ENCODE data around the gene FBXL7.
"Not testable (repeated sequence)": the region's sequence is repeated elsewhere in the genome, so short reads cannot be mapped to it uniquely, and the experiment has no call there.

The FBXL7 gene

DNA sequence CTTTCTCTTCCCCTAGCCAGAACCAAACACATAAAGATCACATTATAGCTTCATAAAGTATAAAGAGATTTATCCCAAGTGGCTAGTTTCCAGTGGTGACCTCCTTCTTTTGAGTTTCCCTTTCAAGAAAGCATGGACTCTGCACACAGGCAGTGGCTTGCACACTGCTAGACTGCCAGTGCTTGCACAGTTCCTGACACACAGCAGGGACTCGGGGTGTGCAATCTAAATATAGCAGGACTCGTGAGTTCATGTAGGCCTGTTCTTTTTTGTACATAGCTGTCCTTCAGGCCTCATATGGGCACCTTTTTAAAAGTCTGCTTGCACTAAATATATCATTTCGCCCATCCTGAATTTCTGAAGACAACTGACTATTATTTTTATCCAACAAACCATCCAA, 308.6 kb downstream of the FBXL7 start:
- DNase-seq (ENCODE audit: low read depth), result no peak

GRCh38 chr5:15819617-15820016, 319.6 kb downstream of the FBXL7 start:
- no peak for DNase-seq (ENCODE audit: low read depth)

DNA sequence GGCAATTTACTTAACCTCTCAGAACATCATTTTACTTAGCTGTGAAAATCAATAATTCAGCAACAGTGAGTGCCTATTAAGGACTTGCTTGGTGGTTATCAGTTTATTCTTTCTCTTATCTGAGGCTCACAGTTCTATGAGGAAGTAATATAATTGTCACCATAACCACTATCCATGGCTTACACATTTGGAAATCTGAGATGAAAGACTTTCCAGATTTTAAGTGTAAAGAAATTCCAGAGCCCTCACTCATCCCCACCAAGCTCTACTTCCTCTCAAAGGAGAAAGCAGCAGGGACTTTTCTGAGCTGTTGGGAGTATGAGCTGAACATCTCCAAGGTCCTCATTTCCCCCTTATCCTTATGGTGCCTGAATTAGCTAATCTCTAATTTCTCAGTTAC, 321.5 kb downstream of the FBXL7 start:
- no peak for DNase-seq (ENCODE audit: low read depth)

GRCh38 chr5:15823398-15823797, 323.4 kb downstream of the FBXL7 start:
- DNase-seq (ENCODE audit: low read depth), result no peak

DNA sequence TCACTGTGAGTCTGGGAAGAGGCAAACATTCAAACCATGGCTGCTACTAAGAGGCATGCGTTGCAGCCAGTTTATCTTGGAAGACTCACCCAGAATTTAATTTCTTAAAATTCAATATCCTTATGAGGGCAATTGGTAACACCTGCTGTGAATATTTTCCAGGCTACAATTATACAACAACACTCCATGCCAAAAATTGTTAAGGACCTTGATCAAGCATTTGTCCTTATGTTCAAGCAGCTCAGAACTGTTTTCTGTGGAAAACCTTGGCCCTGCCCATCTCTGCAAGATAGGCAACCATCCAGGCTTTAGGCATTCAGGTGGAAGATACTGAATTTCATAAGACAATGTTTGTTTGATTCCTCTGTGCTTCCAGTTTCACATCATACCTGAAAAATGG, 327.8 kb downstream of the FBXL7 start:
- no peak for DNase-seq (ENCODE audit: low read depth)

DNA sequence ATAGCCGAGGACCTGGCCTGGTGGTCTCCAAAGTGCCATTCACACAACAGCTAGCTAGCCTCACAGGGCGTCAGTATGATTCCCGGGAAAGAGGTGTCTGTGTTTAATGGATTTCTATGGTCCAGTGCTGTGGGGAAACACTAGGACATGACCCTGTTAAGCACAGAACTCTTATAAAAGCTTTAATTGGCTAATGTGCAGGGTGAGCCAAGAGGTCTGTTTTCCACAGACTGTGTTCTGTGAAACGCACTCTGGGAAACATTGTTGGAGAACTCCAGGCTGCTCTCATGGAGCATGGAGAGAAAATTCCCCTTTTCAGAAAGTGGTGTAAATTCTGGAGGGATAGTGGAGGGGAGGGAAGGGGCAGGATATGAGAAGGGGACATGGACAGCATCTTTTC, 331.4 kb downstream of the FBXL7 start:
- DNase-seq (ENCODE audit: low read depth), result no peak

DNA sequence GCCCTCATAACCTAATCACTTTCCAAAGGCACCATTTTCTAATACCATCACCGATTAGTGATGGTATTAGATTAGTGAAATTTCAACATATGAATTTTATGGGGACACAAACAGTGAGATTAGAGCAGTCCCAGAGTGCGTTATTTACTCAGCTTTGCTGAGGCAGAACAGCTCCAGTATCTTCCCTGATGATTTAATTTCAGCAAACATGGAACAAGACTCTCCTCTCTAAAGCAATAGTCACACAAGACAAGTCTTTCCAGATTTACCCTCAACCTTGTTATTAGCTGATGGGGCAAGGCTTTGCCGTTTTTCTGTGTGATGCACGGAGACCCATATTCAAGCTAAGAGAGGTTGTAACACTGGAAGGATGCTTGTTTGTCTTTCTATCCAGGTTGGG, 333.4 kb downstream of the FBXL7 start:
- no peak for DNase-seq (ENCODE audit: low read depth)

DNA sequence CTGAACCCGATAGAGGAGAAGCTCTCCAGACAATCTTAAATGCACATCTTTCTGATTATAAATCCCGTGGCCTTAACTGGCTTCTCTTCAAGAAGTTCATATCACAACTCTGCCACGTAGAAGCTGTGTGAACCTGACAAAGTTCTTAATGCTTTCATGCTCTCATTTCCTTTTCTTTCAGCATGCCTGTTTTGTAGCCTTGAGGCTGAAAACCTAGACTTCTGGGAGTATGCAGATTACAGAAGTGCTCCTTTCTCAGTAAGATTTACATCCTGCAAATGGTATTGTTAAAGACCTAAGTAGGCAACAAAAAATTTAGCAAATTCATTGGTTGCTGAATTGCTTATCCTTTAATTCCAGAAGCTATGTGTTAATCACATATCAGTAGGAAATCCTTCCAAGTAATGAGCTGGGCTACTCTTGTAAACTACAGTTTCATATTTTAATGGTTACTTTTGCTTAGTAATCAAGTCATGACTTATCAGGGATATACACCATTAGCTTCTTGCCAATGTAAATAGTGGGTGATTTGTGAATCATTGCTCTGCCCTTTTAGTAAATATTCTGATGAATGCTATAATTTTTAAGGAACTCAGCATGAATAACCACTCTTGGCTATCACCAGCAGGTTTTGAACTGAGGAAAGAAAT, 334.7 kb downstream of the FBXL7 start:
- DNase-seq (ENCODE audit: low read depth), result no peak

- no peak for DNase-seq (ENCODE audit: low read depth)
Measured at GRCh38 chr5:15835514-15835913, 335.5 kb downstream of the FBXL7 start.

GRCh38 chr5:15837551-15838289, 337.7 kb downstream of the FBXL7 start:
- DNase-seq (ENCODE audit: low read depth), result no peak

DNA sequence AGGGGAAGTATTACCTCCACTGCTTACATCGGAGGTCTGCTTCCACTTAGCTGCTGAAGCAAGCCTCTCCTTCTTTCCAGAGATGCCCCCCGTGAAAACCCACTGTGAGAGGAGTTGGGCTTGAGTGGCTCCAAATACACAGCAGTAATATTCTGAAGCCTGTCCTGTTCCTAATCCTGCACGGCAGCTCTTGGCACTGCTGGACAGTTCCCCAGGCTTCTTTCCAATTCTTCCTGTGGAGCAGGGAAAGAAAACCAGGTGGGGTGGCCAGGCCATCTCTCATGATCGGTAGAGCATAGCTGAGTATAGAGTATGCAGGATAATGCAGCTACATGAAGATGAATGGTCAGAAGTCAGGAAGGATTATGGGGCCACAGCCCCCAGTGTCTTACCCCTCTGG, 344.3 kb downstream of the FBXL7 start:
- no peak for DNase-seq (ENCODE audit: low read depth)

- DNase-seq (ENCODE audit: low read depth), result no peak
Measured at GRCh38 chr5:15844871-15845270, 344.9 kb downstream of the FBXL7 start.

DNA sequence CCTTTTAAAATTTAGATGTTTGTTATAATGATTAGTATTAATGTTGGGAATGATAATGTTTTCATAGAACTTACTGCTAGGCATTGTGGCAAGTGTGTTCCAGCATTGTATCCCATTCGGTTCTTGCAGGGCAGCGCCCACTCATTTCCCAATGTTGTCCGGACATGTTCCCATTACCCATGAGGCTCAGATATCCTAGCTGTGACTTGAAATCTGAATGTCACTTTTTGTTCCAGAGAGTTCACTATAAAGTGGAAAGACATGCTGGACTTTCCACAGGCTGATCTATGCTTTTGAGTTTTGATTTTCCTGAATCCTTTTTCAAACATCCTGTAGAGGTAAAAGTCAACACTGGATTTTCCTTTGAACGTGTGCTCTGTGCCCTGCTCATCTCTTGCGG, 350.6 kb downstream of the FBXL7 start:
- no peak for DNase-seq (ENCODE audit: low read depth)

DNA sequence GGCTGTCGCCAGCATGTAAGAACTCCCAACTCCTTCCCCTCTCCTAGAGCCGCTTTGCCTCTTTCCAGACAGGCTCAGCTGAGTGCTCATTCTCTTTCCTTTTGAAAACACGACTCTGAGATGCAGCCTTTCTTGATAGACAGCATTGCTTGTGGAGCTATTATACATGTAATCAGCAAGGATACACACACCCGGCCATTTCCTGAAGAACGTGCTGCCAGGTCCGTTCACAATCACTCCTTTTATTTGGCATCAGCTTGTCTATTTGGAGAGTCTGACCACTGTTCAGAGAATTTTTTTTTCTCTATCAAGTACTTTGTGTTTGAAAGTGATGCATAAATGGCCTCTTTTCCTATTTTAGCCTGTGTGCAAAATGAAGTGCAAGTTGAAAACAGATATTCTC, 351.0 kb downstream of the FBXL7 start:
- DNase-seq (ENCODE audit: low read depth), result no peak

DNA sequence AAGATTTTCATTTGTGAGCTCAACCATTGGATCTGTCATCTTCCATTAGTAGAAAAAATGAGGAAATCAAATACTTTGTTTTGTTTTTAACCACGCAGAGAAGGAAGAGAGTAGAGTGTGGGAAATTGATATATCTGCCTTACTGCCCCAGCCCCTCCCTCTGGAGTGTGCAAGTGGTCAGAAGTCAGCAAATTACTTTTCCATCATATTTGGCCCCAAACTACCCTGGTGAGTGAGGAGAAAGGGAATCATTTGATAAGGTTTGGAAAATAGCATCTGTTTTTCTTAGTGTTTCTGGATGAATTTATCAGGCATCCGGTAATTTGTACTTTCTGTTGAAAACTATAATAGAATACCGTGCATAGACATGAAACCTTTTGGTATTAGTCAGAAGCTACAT, 352.2 kb downstream of the FBXL7 start:
- no peak for DNase-seq (ENCODE audit: low read depth)

GRCh38 chr5:15852949-15853348, 353.0 kb downstream of the FBXL7 start:
- DNase-seq (ENCODE audit: low read depth), result no peak

DNA sequence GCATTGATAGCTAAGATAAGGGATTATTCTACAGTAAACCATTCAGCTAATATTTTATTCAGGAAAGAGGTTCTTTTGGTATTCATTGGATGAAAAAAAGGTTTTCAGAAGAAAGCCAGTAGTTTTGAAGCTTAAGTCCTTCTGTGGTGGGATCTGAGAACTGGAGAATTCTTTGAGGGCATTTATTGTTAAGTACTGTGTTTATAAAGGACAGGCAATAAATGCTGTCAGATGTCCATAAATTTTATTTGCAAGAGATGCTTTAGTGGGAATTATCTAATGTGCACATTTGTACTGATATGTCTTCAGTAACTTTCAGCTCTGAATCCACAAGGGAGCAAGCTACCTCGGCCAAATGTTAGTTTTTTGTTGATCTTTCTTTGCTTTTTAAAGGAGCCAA, 358.3 kb downstream of the FBXL7 start:
- no peak for DNase-seq (ENCODE audit: low read depth)

DNA sequence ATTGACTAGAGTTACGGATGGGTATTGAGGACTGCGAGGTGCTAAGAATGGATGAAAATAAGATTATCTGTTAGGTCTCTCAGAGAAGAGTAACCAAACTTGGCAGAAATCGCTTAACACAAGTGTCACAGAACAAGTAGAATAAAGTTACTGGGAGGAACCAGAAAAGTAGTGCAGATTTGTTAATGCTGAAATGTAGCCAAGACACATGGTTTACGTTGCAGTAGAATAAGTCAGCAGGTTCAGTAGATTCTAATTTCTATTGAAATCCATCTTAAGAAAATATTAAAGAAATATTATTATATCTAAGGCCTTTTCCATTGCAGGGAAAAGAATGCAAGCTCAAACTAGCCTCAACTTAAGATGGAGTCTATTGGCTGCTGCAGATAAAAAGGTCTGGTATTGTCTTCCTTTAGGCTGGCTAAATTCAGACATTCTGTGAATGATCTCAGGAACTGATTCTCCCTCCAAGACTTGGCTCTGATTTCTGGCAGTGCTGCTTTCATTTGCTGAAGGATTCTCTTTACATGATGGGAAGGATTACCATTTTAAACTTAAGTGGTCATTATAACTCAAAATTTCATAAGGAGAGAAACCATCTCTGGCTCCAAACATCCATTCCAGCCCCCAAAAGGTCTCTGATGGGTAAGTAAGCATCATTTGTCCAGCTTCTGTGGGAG, 364.7 kb downstream of the FBXL7 start:
- no peak for DNase-seq (ENCODE audit: low read depth)

DNA sequence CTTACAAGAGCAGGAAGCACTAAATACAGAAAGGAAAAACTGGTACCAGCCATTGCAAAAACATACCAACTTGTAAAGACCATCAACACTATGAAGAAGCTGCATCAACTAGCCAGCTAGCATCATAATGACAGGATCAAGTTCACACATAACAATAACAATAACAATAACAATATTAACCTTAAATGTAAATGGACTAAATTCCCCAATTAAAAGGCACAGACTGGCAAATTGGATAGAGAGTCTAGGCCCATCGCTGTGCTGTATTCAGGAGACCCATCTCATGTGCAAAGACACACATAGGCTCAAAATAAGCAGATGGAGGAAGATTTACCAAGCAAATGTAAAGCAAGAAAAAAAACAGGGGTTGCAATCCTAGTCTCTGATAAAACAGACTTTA, 372.3 kb downstream of the FBXL7 start:
- DNase-seq (ENCODE audit: low read depth), result not testable (repeated sequence)

- DNase-seq (ENCODE audit: low read depth), result no peak
Measured at GRCh38 chr5:15877914-15878313, 377.9 kb downstream of the FBXL7 start.

DNA sequence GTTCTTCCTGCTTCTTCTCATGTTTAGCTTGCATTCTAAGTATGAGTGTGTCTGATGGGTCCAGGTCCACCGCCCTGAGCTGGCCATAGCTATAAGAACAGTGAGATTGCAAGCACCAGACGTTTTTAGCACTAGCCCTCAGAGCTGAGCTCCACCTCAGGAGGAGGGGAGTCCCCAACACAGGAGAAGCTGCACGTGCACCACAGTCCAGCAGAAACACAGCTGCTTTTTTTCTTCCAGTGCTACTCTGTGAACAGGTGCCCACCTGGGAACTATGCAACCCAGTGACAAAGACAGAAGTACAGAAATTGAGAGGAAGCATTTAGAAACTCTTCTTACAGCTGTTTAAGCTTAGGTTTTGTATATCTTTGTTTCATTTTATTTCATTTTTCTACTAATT, 380.2 kb downstream of the FBXL7 start:
- no peak for DNase-seq (ENCODE audit: low read depth)

DNA sequence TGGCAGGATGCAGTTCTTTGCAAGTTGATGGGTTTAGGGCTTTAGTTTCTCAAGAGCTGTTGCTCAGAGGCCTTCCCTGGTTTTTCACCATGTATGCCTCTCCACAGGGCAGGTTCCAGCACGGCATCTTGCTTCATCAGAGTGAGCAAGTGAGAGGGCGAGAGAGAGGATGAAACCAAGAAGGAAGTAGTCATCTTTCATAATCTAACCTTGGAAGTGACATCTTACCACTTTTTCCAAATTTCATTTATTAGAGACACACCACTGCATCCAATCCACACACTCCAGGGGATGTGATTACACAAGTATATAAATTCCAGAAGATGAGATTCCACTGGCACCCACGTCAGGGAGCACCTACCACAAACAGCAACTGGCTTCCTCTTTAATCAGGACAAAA, 385.2 kb downstream of the FBXL7 start:
- DNase-seq (ENCODE audit: low read depth), result no peak

- DNase-seq (ENCODE audit: low read depth), result no peak
Measured at GRCh38 chr5:15886156-15886555, 386.2 kb downstream of the FBXL7 start.

All from stimulated activated CD8-positive, alpha-beta memory T cell treated with anti-CD3 and anti-CD28 coated beads, Interleukin-15, amount 100 ng/mL, for 24 hours (primary cell).